Measurements from ENCODE around the gene IRF1. TPM values are rescaled to one million over a fixed set of nuclear protein-coding genes. Genes with fewer than 3 reads are reported as not detected.
"Not testable (repeated sequence)": the region's sequence is repeated elsewhere in the genome, so short reads cannot be mapped to it uniquely, and the experiment has no call there.

The IRF1 gene
- total RNA-seq, 2 donors from 2014 or later, result 18.7 to 20.5 TPM

DNA sequence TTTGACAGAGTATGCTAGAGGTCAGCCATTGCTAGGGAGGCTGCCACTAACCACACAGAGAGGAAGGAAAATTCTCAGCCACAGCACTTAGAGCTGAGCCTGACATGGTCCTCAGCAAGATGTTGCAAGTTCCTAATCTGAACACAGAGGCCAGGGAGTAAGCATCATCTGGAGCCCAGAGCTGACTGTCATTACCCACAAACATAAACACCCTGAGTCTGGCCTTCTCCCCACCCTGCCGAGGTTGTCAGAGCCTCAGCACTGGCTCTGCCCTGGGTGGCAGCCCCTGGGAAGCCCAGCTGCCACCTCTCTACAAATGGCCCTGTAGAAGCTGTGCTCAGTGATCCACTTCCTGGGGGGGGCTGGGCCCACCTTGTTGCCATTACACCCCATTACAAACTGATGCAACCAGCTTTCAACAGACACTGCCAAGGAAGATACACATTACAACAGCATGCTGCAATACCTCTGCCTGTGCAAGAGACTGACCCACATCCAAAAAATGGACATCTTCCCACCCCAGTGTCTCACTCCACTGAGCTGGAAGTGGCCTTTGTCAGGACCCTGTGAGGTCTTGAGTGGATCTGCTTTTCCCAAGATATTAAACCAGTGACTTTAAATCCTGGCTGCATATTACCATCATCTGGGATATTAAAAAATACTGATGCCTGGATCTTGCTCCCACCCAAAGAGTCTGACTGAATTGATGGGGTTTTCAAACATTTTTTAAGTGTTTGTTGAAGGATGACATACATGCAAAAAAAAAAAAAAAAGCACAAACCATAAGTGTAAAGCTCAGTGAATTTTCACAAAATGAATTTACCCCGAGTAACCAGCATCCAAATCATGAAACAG, 33.0 kb downstream of the IRF1 start:
- DNase-seq (ENCODE audit: low spot score), result no peak
- intact Hi-C loops (cut with DNase I), result no loop called here

DNA sequence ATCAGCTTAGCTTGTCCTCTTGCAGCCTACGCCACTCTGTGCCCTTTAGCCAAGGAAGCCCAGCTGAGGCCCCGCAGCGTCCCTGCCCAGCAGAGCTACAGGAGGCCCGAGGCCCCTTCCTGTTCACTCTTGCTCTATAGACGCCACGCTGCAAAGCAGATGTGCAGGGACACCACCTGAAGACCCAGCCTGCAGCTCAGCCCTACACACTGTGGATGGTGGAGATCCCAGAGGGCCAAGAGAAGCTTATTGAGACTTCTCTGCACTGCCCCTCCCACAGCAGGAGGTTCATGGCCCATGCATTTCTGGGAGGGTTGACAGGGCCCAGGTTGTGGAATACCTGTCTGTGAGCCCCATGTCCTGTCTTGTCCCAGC, 33.6 kb downstream of the IRF1 start:
- no peak for DNase-seq (ENCODE audit: low spot score)
- intact Hi-C loops (cut with DNase I), result no loop called here

DNA sequence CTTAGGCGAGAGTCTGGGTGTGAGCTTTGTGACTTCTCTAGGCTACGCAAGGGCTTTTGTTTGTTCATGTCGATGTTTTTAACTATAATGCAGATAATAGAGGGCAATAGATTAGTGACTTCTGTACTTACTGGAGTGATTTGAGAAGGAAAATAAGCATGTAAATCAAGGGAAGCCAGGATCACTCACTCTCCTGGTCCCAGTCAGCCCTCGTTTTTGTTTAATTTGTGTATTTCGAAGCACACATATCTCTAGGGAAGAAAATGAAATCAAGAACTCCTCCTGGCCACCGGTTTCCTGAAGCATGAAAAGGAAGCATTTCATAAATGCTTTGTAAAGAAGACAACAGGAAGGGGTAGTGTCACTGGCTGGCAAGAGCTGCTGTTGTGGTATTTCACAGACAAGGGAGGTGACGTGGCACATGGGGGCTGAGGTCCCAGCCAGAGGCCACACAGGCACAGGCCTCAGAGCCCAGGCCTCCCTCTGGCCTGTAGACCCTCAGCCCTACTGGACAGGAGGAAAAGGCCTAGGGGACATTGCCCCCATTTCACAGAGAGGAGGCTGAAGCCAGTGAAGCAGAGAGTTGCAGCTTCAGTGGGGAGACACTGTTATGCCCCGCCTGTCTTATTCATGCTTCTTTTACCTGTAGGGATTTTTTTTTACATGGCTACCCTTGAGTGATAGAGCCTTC, 34.1 kb downstream of the IRF1 start:
- DNase-seq (ENCODE audit: low spot score), result peak; percentile 91
- intact Hi-C loops (cut with DNase I), result no loop called here

DNA sequence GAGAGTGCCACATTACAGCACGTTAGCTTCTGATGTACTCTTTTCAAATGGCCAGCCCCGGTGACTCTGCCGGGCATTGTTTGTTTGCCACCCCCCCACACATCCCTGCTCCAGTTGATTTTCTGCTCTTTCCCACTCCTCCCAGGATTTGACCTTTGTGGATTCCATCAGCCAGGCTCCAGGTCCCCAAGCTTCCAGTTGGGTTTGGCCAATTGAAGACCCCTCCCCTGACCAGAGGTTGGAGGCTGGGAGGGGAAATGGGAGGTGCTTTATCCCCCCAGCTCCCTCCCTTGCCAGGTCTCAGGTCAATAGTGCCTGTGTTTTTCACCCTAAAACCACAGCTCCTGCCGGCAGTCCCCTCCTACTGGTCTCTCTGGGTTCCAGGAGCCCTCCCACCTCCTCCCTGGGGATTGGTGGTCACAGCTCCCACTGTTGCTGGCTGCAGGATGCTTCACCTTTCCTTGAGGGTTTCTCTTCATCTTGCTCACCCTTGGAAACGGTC, 34.9 kb downstream of the IRF1 start:
- intact Hi-C loops (cut with DNase I), result no loop called here
- no peak for DNase-seq (ENCODE audit: low spot score)

DNA sequence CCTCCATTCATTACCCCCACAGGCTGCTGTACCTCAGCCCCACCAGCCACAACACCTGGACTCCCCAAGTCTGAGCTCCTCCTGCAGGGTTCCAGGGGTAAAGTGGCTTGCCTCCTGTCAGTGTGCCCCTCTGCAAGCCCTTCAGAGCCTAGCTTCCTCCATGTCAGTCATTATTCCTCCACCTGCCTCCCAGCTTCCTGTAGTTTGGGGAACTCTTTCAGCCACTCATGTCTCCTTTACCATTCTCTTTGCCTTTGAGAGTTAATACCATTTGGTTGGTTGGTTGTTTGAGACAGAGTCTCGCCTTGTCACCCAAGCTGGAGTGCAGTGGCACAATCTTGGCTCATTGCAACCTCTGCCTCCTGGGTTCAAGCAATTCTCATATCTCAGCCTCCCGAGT, 36.2 kb downstream of the IRF1 start:
- intact Hi-C loops (cut with DNase I), result no loop called here
- no peak for DNase-seq (ENCODE audit: low spot score)

DNA sequence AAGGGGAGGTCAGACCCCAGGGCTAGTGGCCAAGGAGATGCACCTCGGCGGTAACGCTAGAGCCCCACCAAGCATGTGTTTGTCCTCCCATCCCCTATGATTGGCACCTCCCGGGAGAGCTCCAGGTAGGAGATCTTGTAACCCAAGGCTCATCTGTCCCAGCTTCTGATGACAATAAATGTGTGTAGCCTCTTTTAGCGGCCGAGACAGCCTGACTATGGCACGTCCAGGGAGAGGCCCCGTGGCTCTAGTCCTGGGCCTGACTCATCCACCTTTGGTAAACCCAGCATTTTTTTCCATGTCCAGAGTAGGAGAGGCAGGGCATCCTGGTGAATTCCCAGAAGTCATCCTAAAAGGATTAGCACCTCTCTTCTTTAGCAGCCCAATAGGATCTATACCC, 39.2 kb downstream of the IRF1 start:
- intact Hi-C loops (cut with DNase I), result no loop called here
- DNase-seq (ENCODE audit: low spot score), result no peak

DNA sequence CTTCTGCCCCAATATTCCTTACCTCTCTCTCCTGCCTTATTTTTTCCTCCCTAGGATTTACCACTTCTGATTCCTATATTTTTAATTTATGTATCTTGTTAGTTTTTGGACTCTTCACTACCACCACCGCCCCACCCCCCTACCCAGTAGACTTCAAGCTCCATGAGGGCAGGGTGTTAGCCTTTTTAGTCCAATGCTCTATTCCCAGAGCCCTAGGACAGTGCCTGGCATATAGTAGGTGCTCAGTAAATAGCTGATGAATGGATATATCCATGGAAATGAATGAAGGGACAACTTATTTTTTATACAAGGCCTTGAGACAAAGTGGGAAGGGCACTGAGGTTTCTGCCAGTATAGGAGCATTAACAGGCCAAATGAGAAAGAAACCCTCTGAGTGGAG, 41.5 kb downstream of the IRF1 start:
- no peak for DNase-seq (ENCODE audit: low spot score)
- intact Hi-C loops (cut with DNase I), result loop anchor here in 1 of 2 donors (5.0 kb wide), 1 partner anchor 33 kb away; no protein-coding TSS in a partner anchor

DNA sequence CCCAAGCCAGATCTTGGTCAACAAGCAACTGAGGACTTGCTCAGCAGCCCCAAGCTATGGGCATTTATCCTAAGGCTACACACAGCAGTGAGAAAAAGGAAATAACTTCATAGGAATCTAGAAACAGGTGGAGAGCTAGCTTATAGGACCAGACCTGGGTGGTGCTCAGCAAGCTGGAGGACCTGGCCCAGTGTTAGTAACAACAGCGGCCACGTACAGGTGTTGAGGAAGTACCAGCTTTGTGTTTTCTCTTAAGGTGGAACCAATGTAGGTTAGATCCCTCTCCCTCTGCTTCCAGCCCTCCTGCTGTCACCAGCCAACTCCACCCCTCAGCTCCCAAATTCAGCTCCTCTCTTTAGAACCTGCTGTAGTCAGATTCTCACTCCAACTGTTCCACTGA, 43.4 kb downstream of the IRF1 start:
- no peak for DNase-seq (ENCODE audit: low spot score)
- intact Hi-C loops (cut with DNase I), result loop anchor here in 1 of 2 donors (5.0 kb wide), 1 partner anchor 35 kb away; no protein-coding TSS in a partner anchor

DNA sequence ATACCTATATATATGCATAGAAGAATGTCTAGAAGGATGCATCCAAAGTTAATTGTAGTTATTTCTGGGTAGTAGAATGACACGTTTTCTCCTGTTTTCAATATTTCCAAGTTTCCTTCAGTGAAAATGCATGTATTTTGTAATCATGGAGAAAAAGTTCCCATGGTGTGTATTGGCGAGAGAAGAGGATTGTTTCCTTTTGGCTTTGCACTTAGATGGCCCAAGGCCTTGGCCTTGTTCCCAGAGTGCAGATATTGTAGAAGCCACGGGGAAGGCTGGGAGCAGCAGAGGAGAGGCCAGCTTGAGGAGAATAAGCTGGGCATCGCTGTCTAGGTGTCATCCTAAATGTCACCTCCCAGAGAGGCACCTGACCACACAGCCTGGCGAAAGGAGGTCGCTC, 44.0 kb downstream of the IRF1 start:
- peak; percentile 90 for DNase-seq (ENCODE audit: low spot score)
- intact Hi-C loops (cut with DNase I), result loop anchor here in 1 of 2 donors (5.0 kb wide), 1 partner anchor 36 kb away; no protein-coding TSS in a partner anchor

DNA sequence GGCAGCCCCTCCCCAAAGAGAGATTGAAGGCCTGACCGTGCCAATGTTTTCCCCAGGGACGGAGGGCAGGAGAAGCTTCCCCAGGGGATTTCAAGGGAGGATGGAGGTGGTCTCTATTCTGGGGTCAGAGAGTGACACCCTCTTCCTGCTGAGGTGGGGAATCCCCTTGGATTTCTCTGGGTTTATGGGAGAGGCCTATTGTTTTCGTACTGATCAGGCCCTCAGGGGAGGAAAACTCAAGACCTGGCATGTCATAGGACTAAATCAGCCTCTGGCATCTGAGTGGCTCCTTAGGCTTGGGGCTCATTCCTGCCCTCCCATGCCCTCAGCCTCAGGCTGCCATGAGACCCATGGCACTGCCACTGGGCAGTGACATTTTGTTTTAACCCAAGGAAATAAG, 44.6 kb downstream of the IRF1 start:
- DNase-seq (ENCODE audit: low spot score), result no peak
- intact Hi-C loops (cut with DNase I), result loop anchor here in 1 of 2 donors (5.0 kb wide), 1 partner anchor 36 kb away; no protein-coding TSS in a partner anchor

DNA sequence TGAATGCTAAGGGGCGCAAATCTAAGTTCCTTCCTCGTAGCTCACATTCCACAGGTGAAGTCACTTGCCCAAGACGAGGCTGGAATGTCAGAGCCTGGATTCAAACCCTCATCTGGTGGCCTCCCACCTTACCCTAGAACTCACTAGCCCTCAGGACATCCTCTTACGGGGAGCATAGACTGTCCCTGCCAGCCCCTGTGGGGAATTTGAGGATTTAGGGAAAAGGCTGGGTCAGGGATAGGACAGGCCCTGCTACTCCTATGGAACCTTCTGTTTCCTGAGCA, 45.0 kb downstream of the IRF1 start:
- no peak for DNase-seq (ENCODE audit: low spot score)
- intact Hi-C loops (cut with DNase I), result loop anchor here in 1 of 2 donors (5.0 kb wide), 1 partner anchor 37 kb away; no protein-coding TSS in a partner anchor

DNA sequence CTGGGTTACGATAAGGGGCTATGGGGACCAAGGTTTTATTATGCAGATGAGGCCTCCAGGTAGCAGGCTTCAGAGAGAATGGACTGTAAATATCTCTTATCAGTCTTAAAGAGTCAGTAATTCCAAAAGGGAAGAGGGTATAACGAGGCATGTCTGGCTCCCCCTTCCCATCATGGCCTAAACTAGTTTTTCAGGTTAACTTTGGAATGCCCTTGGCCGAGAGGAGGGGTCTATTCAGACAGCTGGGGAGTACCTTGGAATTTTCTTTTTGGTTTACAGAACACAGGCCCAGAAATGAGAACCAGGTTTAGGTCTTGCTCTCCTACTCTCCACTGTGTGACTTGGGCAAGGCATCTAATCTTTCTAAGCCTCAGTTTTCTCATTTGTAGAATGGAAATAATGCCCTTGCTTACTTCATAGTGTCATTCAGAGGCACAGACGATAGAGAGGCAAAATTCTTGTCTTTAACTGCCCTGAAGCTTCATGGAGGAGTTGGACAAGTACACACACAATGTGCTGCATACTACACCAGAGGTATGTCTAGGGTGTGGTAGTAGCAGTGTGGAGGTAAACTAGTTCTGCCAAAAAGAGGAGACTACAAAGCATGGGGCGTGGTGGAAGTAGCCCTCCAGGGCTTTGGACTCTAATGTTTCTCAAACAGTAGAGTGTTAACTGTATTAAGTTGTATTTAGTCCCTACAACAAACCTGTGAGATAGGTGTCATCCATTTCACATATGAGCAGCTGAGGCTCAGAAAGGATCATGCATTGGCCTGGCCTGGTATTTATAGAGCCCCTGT, 45.5 kb downstream of the IRF1 start:
- intact Hi-C loops (cut with DNase I), result loop anchor here in 1 of 2 donors (5.0 kb wide), 1 partner anchor 37 kb away; no protein-coding TSS in a partner anchor
- DNase-seq (ENCODE audit: low spot score), result no peak

DNA sequence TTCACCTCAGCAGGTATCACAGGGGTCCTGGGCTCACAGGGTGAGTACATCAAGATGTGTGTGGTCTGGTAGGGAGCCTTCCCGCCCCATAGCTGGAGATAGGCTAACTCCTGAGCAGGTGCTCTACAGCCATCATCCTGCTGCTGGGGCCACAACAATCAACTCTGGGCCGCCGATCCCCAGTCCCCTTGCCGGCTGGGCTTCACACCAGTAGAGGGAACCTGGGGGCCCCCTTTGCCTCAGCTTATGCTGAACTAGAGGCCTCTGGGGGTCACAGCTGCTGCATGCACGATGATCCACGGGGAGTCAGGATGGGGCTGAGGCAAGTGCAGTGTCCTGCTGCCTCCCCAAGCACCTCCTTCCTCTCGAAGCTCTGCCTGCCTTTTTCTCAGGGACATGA, 46.5 kb downstream of the IRF1 start:
- DNase-seq (ENCODE audit: low spot score), result no peak
- intact Hi-C loops (cut with DNase I), result no loop called here

DNA sequence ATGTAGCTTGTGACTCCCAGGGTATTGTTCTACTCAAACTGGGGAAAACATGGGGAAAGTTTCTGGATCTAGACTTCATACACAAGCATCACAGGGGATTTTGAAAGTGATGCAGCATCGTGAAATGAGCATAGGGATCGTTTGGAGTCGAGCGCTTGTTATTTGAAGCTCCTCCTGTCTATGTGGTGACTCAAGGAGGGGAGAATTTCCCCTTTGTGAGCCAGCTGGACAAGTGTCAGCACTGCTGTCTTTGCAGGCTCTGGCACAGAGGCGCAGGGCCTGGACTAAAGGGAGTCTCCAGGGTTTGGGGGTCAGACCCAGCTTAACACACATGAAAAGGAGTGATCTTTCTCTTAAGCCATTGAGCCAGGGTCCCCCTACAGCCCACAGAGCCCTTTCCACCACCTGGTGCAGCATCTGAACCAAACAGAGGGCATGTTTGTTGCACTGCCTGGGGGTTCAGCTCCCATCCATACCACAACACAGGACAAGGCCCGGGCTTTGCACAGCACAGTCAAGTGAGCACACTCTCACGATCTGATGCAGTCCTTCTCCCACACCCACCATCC, 51.0 kb downstream of the IRF1 start:
- peak; percentile 93 for DNase-seq (ENCODE audit: low spot score)
- intact Hi-C loops (cut with DNase I), result no loop called here

DNA sequence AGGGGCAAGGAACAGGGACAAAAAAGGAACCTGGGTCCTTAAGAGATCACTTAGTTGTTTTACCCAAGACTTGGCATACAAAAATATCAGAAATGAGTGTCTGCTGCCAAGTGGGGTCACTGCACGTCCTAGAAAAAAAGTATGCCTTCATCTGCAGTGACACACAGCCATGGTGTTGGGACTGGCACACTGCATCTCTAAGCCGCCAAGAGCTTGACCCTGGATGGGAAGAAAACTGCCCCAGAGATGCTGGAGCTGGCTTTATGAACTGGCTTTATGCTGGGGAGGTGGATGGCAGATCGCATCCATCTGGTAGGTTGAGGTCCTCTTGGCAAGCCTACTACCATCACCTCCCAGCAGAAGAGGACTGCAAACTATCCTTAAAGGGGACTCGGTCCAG, 51.7 kb downstream of the IRF1 start:
- no peak for DNase-seq (ENCODE audit: low spot score)
- intact Hi-C loops (cut with DNase I), result no loop called here

DNA sequence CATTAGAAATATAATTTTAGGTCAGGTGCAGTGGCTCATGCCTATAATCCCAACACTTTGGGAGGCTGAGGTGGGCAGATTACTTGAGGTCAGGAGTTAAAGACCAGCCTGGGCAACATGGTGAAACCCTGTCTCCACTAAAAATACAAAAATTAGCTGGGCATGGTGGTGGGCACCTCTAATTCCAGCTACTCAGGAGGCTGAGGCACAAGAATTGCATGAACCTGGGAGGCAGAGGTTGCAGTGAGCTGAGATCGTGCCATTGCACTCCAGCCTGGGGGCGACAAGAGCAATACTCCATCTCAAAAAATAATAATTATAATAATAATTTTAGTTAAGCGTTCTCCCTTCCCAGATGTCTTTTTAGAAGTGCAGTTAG, 52.3 kb downstream of the IRF1 start:
- DNase-seq (ENCODE audit: low spot score); intact Hi-C loops (cut with DNase I): not testable (repeated sequence)

DNA sequence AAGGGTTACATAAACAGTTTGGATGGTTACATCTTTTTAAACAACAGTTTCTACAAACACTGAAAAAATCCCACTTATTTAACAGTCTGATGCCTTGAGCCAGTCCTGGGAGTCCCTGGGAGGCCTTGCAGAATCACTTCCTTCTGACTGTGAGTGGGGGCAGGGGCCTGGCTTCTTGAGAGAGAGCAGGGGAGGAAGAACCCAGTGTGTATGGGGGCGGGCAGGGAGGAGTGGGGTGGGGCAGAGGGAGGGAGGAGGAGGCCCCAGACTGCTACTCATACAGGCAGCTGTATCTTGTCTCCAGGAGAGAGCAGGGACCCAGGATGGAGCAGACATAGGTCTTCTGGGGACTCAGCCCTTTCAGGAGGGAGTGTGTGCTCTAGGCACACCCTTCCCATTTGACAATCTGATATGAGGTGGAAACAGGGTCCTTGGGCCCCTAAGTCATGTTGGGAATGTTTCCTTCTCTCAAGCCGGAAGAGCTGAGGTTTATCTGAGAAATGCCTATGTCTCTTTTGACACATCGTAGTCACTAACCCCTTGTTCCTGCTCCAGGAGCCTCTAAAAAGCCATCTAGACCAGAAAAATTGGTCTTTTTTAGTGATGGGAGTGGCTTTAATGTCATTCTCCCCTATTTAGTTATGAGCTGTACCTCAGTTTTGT, 52.8 kb downstream of the IRF1 start:
- intact Hi-C loops (cut with DNase I), result no loop called here
- peak; percentile 93 for DNase-seq (ENCODE audit: low spot score)

DNA sequence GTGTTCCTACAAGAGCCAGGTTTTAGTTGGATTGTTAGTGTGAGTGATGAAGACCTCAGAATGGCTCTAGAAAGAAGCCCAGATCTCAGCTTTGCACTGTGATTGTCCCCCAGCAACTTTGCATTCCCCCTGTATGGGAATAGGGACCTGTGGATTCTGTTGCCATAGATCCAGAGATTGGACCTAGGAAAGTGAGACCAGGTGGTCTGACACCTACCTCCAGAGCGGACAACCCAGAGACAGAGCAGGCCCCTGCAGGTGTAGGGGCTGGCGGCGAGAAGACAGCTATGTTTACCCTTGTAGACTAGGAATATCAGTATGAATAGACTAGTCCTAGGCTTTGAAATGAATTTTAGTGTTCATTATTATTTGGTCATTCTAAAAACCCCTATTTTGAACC, 53.6 kb downstream of the IRF1 start:
- intact Hi-C loops (cut with DNase I), result no loop called here
- no peak for DNase-seq (ENCODE audit: low spot score)

DNA sequence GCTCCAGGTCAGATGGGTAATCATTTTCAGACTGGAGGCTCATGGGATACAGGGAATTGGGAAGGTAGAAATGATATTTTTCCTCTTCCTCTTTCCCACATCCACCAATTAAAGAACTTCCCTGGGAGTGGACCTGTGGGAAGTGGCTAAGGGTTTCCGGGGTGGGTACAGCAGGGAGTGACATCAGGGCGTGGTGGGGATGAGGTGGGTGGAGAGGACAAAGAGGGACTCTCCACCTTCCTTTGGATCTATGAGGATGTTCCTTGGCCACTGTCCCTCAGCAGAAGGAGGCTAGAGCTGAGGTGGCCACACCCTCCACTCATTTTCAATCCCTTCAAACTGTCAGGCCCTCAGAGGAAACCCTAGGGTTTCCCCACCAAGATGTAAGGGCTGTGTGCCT, 54.7 kb downstream of the IRF1 start:
- intact Hi-C loops (cut with DNase I), result no loop called here
- no peak for DNase-seq (ENCODE audit: low spot score)
